Endothelial cell of umbilical vein (primary cell): ENCODE results near the gene FBXO21.

Source experiments
- CTCF ChIP-seq, 2 donors: IDR thresholded peaks; 1 replicate in 1 of 2; 2 replicates in 1 of 2; pipeline ENCODE4 v1.5.1; 2011; ENCODE audit warnings: low read length in 2 of 2, mild to moderate bottlenecking in 2 of 2, moderate library complexity in 2 of 2, control low read depth in 1 of 2, inconsistent platforms in 1 of 2, low read depth in 1 of 2; ENCODE audit not compliant: insufficient read depth in 1 of 2; ENCODE audit errors: extremely low read depth in 1 of 2
- FOS ChIP-seq: IDR thresholded peaks from 2 replicates; pipeline ENCODE4 v1.6.1; 2011; ENCODE audit warnings: mild to moderate bottlenecking, low read length, moderate library complexity, borderline replicate concordance; ENCODE audit not compliant: insufficient read depth
- GATA2 ChIP-seq: IDR thresholded peaks from 2 replicates; pipeline ENCODE4 v1.7.0; 2011; ENCODE audit warnings: low read depth, mild to moderate bottlenecking, moderate library complexity, mixed read lengths, low read length; ENCODE audit not compliant: insufficient read length, insufficient read depth
- POLR2A ChIP-seq: IDR thresholded peaks from 2 replicates; pipeline ENCODE4 v1.6.1; 2012; ENCODE audit warnings: low read depth, mild to moderate bottlenecking, control low read depth, low read length
- POLR2AphosphoS5 ChIP-seq: IDR thresholded peaks from 2 replicates; pipeline ENCODE4 v1.6.1; 2012; ENCODE audit warnings: low read depth, mild to moderate bottlenecking, control low read depth, low read length, moderate library complexity; ENCODE audit not compliant: insufficient read depth

- TF ChIP-seq CTCF (IDR thresholded peaks at IDR 0.05; ENCODE audit: extremely low read depth in 1 of 2, insufficient read depth in 1 of 2, low read depth in 1 of 2, low read length in 2 of 2) (no peak), FOS (no peak), GATA2 (no peak), POLR2AphosphoS5 (no peak), POLR2A (no peak)
These were observed 40.8 kb downstream of the FBXO21 start for GRCh38 chr12:117149431-117149830.
